HFFc6 (cell line): ENCODE results near the gene RSRC1. TPM values are rescaled to one million over a fixed set of nuclear protein-coding genes. Genes with fewer than 3 reads are reported as not detected.

Experiments
- DNase-seq: peaks from one replicate; pipeline ENCODE4 v3.0.0-alpha.2; 2018
- H3K27ac Mint-ChIP-seq: 2 replicates; pipeline ENCODE4 v1.8.0; 2020; ENCODE audit warnings: mild to moderate bottlenecking, mixed read lengths
- H3K27me3 Mint-ChIP-seq: 2 replicates; pipeline ENCODE4 v1.8.0; 2021; ENCODE audit warnings: mild to moderate bottlenecking, moderate library complexity, mixed read lengths; ENCODE audit not compliant: insufficient read depth
- H3K36me3 Mint-ChIP-seq: 2 replicates; pipeline ENCODE4 v1.8.0; 2021; ENCODE audit warnings: low read depth, mixed read lengths
- H3K4me1 Mint-ChIP-seq: 2 replicates; pipeline ENCODE4 v1.8.0; 2020; ENCODE audit warnings: low read depth, mixed read lengths
- H3K4me3 Mint-ChIP-seq: 2 replicates; pipeline ENCODE4 v1.8.0; 2020; ENCODE audit warnings: mild to moderate bottlenecking, moderate library complexity, mixed read lengths
- H3K9me3 Mint-ChIP-seq: 2 replicates; pipeline ENCODE4 v1.8.0; 2020; ENCODE audit warnings: mild to moderate bottlenecking, mixed read lengths
- CTCF ChIP-seq: fragments of 200-600 bp; sonication (generic); IDR thresholded peaks from 2 replicates; pipeline ENCODE4 v1.5.0; 2021; ENCODE audit warnings: antibody characterized with exemption, mild to moderate bottlenecking
- total RNA-seq, 6 experiments: library from RNA; stranded (reverse); fragmentation: NEBNext Ultra II Directional; extraction: Animal tissue kit (Norgen Biotek cat#: 25700); gene quantifications; 2 replicates in 1 of 6; 3 replicates in 5 of 6; pipeline ENCODE4 v1.2.3, GENCODE V29; 2021

Gene RSRC1
- total RNA-seq, 6 experiments from 2014 or later, result 20.5 to 37.6 (median 33.0) TPM

DNA sequence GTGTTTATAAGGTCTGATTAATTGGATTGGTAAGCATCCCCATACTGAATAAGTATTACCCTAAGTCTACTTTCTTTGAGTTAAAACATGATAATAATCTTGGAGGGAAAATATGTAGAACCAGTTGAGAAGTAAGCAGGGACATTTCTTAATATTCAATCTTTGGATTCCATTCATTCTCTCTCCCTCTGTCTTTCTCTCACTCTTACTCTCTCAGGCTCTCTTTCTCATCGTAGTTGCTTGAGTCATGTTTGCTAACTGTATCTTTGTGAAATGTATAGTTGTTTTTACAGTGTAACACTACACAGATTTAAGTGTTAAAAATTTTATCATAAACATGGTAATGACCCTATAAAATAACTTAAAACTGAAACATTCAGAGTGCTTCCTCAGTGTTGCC, 163.8 kb downstream of the RSRC1 start:
- Mint-ChIP-seq H3K27me3 (no peaks in the 10 kb centered on the region), H3K4me1 (no peaks in the 10 kb centered on the region), H3K36me3 (peaks cover 8% of the 10 kb centered on the region), H3K27ac (no peak overlapping the region), H3K9me3 (no peaks in the 10 kb centered on the region), H3K4me3 (no peak overlapping the region)
- no peak for TF ChIP-seq CTCF
- no peak for DNase-seq

- no peak for DNase-seq
- Mint-ChIP-seq H3K36me3 (peaks cover 8% of the 10 kb centered on the region), H3K9me3 (no peaks in the 10 kb centered on the region), H3K27me3 (no peaks in the 10 kb centered on the region), H3K4me1 (no peaks in the 10 kb centered on the region), H3K4me3 (no peak overlapping the region), H3K27ac (no peak overlapping the region)
- TF ChIP-seq CTCF, result no peak
Measured at GRCh38 chr3:158278187-158278586, 168.3 kb downstream of the RSRC1 start.

DNA sequence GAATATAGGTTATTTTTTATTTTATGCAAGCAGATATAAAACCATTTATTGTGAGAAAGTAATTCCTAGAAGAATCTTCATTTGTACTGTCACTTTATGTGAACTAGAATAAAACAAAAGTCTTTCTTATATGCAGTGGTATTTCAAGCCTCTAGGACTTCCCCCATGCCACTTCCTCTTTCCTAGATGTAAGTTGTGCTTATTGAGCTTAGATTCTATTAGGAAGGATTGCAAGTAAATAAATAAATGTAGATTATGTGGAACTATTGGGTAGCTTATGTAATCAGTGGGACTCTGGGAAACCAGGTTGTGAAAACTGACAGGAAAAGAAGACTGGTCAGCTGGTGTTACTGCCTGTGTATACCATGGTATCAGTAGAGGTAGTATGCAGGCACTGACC, 169.7 kb downstream of the RSRC1 start:
- no peaks in the 10 kb centered on the region for H3K9me3 Mint-ChIP-seq
- H3K4me1 Mint-ChIP-seq, result no peaks in the 10 kb centered on the region
- no peaks in the 10 kb centered on the region for H3K27me3 Mint-ChIP-seq
- no peak for TF ChIP-seq CTCF
- DNase-seq, result no peak
- no peak overlapping the region for H3K4me3 Mint-ChIP-seq
- H3K36me3 Mint-ChIP-seq, result peaks cover 8% of the 10 kb centered on the region
- no peak overlapping the region for H3K27ac Mint-ChIP-seq

- no peak for TF ChIP-seq CTCF
- no peak for DNase-seq
- H3K27ac Mint-ChIP-seq, result no peak overlapping the region
- no peaks in the 10 kb centered on the region for H3K9me3 Mint-ChIP-seq
- H3K4me3 Mint-ChIP-seq, result no peak overlapping the region
- no peaks in the 10 kb centered on the region for H3K36me3 Mint-ChIP-seq
- H3K27me3 Mint-ChIP-seq, result no peaks in the 10 kb centered on the region
- no peaks in the 10 kb centered on the region for H3K4me1 Mint-ChIP-seq
Measured at GRCh38 chr3:158295771-158296170, 185.9 kb downstream of the RSRC1 start.

DNA sequence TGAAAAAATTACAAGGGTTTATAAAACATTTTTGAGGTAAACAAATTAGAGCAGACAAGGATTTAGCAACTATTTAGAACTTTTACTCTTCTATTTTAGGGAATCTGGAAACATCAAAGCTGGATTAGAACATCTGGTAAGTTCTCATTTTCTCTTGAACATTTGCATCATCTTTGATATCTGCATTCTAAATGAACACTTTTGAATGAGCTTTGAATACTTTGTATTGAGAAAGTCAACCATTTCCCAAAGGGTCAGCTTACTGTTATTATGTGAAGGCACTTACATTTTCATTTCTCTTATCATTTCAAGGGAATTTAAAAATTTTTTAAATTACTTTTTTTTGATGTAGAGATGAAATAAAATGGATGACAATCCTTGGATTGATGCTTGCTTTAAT, 188.1 kb downstream of the RSRC1 start:
- Mint-ChIP-seq H3K4me3 (no peak overlapping the region), H3K9me3 (no peaks in the 10 kb centered on the region), H3K36me3 (no peaks in the 10 kb centered on the region), H3K27ac (no peak overlapping the region), H3K4me1 (no peaks in the 10 kb centered on the region), H3K27me3 (no peaks in the 10 kb centered on the region)
- TF ChIP-seq CTCF, result no peak
- DNase-seq, result no peak

- DNase-seq, result no peak
- Mint-ChIP-seq H3K4me3 (no peak overlapping the region), H3K9me3 (no peaks in the 10 kb centered on the region), H3K27ac (no peak overlapping the region), H3K27me3 (no peaks in the 10 kb centered on the region), H3K36me3 (no peaks in the 10 kb centered on the region), H3K4me1 (no peaks in the 10 kb centered on the region)
- TF ChIP-seq CTCF, result no peak
Measured at GRCh38 chr3:158308236-158308928, 198.5 kb downstream of the RSRC1 start.
